Glutamatergic neuron (in vitro differentiated cells): Measurements from ENCODE around the gene TBC1D22B. TPM values are rescaled to one million over a fixed set of nuclear protein-coding genes. Genes with fewer than 3 reads are reported as not detected.

Source experiments
- DNase-seq: peaks from one replicate; pipeline ENCODE4 v3.0.0; 2022
- H3K27ac Mint-ChIP-seq: one replicate; pipeline ENCODE4 v1.8.0; 2020; ENCODE audit warnings: mild to moderate bottlenecking, mixed read lengths, inconsistent platforms; ENCODE audit not compliant: unreplicated experiment
- H3K27me3 Mint-ChIP-seq: one replicate; pipeline ENCODE4 v1.8.0; 2020; ENCODE audit warnings: mild to moderate bottlenecking, moderate library complexity, mixed read lengths, inconsistent platforms; ENCODE audit not compliant: unreplicated experiment
- H3K36me3 Mint-ChIP-seq: one replicate; pipeline ENCODE4 v1.8.0; 2020; ENCODE audit warnings: mild to moderate bottlenecking, mixed read lengths, inconsistent platforms; ENCODE audit not compliant: unreplicated experiment
- H3K4me1 Mint-ChIP-seq: one replicate; pipeline ENCODE4 v1.8.0; 2020; ENCODE audit warnings: mild to moderate bottlenecking, low read depth, mixed read lengths, inconsistent platforms; ENCODE audit not compliant: unreplicated experiment
- H3K4me3 Mint-ChIP-seq: one replicate; pipeline ENCODE4 v1.8.0; 2020; ENCODE audit warnings: mild to moderate bottlenecking, mixed read lengths, inconsistent platforms; ENCODE audit not compliant: unreplicated experiment
- H3K9me3 Mint-ChIP-seq: one replicate; pipeline ENCODE4 v1.8.0; 2020; ENCODE audit warnings: mild to moderate bottlenecking, moderate library complexity, mixed read lengths, inconsistent platforms; ENCODE audit not compliant: unreplicated experiment
- CTCF ChIP-seq: fragments of 200-600 bp; sonication (generic); IDR thresholded peaks from one replicate; pipeline ENCODE4 v1.5.0; 2021; ENCODE audit not compliant: partially characterized antibody, unreplicated experiment
- total RNA-seq: library from RNA; stranded (reverse); fragmentation: NEBNext Ultra II Directional; extraction: Animal tissue kit (Norgen Biotek cat#: 25700); gene quantifications from one replicate; pipeline ENCODE4 v1.2.1, GENCODE V29; 2021; ENCODE audit not compliant: unreplicated experiment

TBC1D22B gene
- total RNA-seq, 1 donor from 2014 or later: 10.2 TPM

GRCh38 chr6:37265001-37265400, 7.4 kb downstream of the TBC1D22B start:
- H3K27me3 Mint-ChIP-seq: no peaks in the 10 kb centered on the region

GRCh38 chr6:37265860-37266259, 8.3 kb downstream of the TBC1D22B start:
- no peaks in the 10 kb centered on the region for H3K9me3 Mint-ChIP-seq
- H3K36me3 Mint-ChIP-seq: no peaks in the 10 kb centered on the region
- H3K4me3 Mint-ChIP-seq: no peak overlapping the region
- DNase-seq: no peak
- H3K4me1 Mint-ChIP-seq: no peaks in the 10 kb centered on the region
- TF ChIP-seq CTCF: no peak
- no peak overlapping the region for H3K27ac Mint-ChIP-seq
- H3K27me3 Mint-ChIP-seq: no peaks in the 10 kb centered on the region

More at GRCh38 chr6:37265001-37265400, 7.4 kb downstream of the TBC1D22B start:
- Mint-ChIP-seq H3K9me3 (no peaks in the 10 kb centered on the region), H3K4me1 (no peaks in the 10 kb centered on the region), H3K36me3 (no peaks in the 10 kb centered on the region), H3K27ac (no peak overlapping the region), H3K4me3 (no peak overlapping the region)
- TF ChIP-seq CTCF: no peak
- no peak for DNase-seq

GRCh38 chr6:37269105-37269504, 11.5 kb downstream of the TBC1D22B start:
- no peak for DNase-seq
- Mint-ChIP-seq H3K36me3 (no peaks in the 10 kb centered on the region), H3K4me1 (no peaks in the 10 kb centered on the region), H3K27me3 (no peaks in the 10 kb centered on the region), H3K4me3 (no peak overlapping the region), H3K9me3 (no peaks in the 10 kb centered on the region), H3K27ac (no peak overlapping the region)
- no peak for TF ChIP-seq CTCF

- no peak for TF ChIP-seq CTCF
- H3K27me3 Mint-ChIP-seq: no peaks in the 10 kb centered on the region
- no peak overlapping the region for H3K27ac Mint-ChIP-seq
- H3K9me3 Mint-ChIP-seq: no peaks in the 10 kb centered on the region
- no peak for DNase-seq
- H3K4me3 Mint-ChIP-seq: no peak overlapping the region
- H3K36me3 Mint-ChIP-seq: no peaks in the 10 kb centered on the region
- H3K4me1 Mint-ChIP-seq: no peaks in the 10 kb centered on the region
Measured at GRCh38 chr6:37272834-37273566, 15.4 kb downstream of the TBC1D22B start.

GRCh38 chr6:37273690-37274089, 16.1 kb downstream of the TBC1D22B start:
- TF ChIP-seq CTCF: no peak
- H3K9me3 Mint-ChIP-seq: no peaks in the 10 kb centered on the region
- DNase-seq: no peak
- H3K36me3 Mint-ChIP-seq: no peaks in the 10 kb centered on the region
- no peaks in the 10 kb centered on the region for H3K4me1 Mint-ChIP-seq
- no peak overlapping the region for H3K4me3 Mint-ChIP-seq
- H3K27me3 Mint-ChIP-seq: no peaks in the 10 kb centered on the region
- H3K27ac Mint-ChIP-seq: no peak overlapping the region
